ENCODE results near the gene FAM169A.
"Not testable (repeated sequence)": the region's sequence is repeated elsewhere in the genome, so short reads cannot be mapped to it uniquely, and the experiment has no call there.

FAM169A gene

DNA sequence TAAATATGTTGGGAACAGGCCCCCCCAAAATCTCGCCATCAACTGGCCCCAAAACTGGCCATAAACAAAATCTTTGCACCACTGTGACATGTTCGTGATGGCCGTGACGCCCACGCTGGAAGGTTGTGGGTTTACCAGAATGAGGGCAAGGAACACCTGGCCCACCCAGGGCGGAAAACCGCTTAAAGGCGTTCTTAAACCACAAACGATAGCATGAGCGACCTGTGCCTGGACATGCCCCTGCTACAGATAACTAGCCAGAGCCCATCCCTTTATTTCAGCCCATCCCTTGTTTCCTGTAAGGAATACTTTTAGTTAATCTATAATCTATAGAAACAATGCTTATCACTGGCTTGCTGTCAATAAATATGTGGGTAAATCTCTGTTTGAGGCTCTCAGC, 3.2 kb upstream of the FAM169A start:
- not testable (repeated sequence) for FAIRE-seq

DNA sequence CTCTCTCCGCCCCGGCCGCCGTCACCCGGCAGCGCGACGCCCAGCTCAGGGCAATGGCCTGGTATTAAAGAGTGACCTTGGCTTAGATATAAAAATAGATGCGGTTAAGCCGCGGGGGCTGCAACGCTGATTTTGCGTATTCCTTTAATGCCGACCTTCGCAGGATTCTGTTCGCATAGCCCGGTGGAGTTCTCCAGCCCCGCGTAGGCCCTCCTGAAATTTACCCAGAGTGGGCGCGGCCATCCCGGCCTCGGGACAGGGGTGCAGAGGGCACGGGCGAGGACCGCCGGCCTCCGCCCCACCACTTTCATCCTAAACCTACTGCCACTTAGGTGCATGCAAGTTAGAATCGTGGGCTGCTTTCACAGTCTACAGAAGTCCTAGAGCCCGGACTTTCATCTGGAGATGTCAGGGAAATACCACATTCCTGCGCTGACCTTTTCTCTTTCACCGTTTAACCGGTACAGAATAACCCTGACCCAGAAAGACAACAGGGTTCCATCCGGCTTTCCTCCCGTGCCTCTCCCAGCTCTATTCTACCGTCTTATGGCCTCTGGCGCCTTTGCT, 492 bp upstream of the FAM169A start:
- no peak for FAIRE-seq

DNA sequence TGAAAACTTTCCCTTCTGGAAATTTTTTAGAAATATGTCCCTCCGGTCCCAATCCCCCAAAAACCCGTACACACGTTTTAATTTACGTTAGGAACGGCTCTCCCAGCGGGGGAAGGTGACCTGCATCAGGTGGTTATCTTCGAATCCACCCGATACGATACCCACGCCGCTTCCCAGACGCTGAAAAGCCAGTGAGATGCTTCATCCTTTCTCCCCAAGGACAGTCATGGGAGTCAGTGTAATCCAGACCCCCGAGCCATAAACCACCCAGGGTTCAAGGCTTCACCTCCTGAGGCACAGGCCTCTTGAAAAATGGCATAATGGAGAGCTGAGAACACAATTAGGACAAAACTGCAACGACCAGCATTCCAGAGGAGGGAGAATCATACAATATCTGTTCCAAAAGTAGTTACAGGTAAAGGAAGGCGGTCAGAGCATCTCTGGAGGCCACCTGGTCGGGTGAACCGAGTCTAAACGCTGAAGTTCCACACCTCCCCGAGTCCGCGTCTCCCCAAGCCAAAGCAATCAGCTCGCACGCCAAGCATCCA, 857 bp downstream of the FAM169A start:
- FAIRE-seq = no peak

DNA sequence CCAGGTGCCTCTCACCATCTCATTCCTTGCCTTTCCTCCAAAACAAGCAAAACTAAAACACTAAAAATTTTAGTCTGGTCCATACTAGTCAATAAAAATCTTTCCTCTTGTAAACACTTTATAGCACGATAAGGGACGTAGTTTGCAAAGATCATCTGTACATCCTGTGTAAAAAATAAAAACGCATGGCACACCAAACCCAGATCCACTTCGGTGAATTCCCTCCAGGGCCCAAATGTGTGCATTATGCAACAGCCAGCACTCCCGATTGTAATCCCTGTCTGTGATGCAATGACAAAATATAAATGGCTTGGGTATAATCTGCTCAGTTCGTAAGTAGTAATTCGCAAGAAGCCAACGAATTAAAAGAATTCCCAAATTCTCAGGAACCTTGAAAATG, 1.4 kb downstream of the FAM169A start:
- FAIRE-seq = no peak

DNA sequence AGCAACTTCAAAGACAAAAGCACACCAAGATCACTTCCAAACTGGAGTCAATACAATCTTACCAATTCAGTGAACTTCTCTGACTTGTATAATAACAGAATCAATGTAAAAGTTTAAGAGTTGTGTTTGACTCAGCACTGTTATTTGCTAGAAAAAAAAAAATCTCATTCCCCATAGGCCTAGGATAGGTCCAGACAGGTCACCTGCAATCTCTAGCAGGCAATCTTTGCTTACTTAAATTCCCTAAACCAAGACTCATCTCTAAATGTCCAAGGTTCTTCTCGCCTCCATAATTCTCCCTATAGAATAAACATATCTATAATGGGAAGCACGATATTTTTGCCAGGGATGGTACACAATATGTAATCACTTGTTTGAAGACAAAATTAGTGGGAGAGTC, 2.5 kb downstream of the FAM169A start:
- no peak for FAIRE-seq

DNA sequence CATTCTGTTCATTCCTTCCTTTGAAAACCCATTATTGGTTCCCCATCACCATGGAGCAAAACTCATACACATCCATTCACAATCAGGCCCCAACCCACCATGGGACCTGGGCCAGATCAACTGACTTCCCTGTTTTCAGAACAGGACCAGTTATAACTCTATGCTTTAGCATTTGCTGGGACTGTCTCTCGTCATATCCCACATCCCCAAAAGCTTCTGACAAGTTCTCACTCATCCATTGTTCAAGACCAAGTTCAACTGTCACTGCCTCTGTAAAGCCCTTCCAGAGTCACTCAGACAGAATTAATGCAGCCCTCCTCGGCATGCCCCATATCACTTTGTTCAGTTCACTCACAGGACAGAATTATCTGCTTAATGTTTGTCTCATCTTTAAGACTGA, 4.0 kb downstream of the FAM169A start:
- FAIRE-seq = no peak

DNA sequence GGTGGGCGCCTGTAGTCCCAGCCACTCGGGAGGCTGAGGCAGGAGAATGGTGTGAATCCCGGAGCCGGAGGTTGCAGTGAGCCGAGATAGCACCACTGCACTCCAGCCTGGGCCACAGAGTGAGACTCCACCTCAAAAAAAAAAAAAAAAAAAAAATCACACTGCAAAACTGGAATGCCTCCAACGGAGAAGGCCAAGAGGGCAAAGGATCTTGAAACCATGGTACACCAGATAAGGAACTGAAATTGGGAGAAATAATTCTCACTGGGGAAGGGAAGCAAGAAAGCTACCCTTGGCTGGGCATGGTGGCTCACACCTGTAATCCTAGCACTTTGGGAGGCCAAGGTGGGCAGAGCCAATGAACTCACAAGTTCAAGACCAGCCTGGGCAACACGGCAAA, 9.2 kb downstream of the FAM169A start:
- not testable (repeated sequence) for FAIRE-seq

DNA sequence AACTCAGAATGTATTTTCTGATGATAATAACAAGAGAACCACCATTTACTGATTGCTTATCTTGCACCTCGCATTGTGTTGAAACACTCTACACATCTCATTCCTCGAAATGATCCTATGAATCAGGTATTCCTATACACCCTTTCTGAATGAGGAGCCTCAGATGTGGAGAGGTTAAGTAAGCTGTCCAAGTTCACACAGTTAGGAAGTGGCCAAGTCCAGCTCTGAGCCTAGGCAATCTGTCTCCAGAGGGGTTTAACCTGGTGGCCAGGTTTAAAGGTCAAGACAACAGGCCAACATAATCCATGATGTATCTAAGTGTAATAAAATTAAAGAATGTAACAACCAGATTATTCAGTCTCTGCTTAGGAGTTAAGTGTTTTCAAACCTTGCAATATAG, 12.9 kb downstream of the FAM169A start:
- FAIRE-seq = no peak

DNA sequence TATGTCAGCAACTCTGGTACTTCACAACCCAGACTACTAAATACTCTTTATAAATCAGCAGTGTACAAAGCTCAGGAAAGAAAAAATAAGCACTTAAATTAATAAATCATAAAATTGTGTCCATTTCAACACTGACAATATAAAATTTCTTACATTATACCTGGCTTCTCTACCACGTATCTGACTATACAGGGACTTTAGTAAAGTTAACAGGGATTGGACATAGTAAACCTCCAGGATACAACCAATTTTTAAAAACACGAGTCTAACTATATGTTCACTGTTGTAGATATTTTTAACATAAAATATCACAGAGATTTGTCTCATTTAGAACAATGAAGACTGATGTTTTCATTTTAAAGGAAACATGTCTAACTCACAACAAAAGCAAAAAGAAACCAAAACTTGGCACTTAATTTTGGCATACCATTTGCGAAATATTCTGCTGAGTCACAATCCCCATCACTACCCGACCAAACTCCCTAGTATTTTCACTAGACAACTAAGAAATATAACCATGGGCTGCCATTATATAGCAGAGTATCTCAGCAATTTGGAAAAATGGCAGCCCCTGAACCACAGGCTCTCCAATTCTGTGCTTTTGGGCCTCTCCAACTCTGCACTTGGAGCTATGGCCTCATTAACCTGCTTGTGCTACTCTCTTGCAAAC, 14.4 kb downstream of the FAM169A start:
- FAIRE-seq = no peak

DNA sequence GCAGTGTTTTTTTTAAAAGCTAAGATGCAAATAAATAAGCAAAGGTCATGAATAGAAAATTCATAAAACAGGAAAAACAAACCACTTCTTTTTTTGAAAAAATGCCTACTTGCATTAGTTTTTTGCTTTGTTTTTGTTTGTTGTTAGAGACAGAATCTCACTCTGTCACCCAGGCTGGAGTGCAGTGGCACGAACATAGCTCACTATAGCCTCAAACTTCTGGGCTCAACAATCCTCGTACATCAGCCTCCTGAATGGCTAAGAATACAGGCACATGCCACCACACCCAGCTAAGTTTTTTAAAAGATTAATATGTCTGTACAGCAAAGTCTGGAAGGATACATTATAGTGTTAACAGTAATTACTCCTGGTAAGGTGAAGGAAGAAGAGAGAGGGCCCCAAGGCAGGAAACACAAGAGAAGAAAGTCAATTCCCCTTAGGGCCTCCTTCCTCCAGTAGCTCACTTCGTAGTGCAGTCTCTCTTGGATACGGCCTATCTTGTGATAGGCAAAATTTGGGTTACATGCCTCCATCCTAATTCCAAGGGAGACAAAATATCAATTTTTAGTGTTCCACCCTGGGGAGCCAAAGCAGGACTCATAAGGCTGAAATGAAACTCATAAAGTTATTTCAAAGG, 15.3 kb downstream of the FAM169A start:
- FAIRE-seq = no peak

DNA sequence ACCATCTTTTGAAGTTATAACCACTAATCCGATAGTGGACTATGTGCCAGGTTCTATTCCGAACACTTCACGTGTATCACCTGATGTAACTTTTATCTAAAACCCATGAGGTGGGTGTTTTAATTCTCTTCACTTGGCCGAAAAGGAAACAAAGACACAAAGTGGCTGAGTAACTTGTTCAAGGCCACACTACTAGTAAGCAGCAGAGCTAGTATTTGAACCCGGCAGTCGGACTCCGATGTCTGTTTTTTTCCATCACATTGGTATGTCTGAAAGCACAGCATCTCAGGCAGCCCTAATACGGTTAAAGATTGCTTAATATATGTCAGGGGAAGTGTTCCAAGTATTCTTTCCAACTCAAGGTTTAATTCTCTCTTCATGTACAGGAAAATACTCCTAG, 16.2 kb downstream of the FAM169A start:
- no peak for FAIRE-seq

DNA sequence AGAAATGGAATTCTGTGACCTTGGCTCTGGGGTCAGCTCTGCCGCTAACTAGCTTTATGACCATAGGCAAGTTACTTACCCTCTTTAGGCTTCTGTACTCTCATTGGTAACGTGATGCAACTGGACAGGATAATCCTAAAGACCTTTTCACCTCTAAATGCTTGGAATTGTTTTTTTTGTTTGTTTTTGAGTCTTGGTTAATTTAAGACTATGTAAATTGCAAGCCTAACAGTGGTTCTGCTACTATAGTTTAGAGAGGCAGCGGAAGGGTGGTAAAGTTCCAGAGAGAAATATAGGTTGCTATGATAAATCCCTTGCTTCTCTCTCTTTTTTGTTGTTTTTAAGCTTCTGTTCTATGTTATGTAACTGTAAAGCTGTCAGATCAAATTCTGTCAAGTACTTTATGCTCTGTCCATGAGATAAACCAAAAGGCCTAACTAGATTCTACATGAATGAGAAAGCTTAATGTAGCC, 17.6 kb downstream of the FAM169A start:
- FAIRE-seq = no peak

DNA sequence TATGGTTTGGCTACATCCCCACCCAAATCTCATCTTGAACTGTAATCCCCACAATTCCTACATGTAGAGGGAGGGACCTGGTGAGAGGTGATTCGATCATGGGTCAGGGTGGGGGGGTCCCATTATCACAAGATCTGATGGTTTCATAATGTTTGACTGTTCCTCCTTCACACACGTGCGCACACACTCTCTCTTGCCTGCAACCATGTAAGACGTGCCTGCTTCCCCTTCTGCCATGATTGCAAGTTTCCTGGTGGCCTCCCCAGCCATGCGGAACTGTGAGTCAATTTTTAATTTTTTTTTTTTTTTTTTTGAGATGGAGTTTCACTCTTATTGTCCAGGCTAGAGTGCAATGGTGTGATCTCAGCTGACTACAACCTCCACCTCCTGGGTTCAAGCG, 27.0 kb downstream of the FAM169A start:
- FAIRE-seq = no peak

DNA sequence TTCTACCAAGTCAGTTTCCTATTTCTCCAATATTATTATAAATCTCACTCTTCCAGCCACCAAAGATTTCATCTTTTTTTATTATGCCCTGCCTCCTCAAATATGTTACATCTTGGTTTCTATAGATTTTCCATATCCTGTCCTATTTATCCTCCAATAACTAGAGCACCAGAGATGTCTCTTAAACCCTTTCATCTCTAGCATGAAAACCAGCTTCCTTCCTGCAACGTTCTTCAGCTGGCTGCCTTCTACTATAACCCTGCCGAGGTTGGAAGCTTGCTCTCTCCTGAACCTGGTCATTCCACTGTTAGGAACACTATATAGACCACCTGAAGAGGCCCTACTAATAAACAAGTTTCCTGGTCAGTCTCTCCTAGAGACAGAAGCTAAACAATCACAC, 27.9 kb downstream of the FAM169A start:
- no peak for FAIRE-seq

DNA sequence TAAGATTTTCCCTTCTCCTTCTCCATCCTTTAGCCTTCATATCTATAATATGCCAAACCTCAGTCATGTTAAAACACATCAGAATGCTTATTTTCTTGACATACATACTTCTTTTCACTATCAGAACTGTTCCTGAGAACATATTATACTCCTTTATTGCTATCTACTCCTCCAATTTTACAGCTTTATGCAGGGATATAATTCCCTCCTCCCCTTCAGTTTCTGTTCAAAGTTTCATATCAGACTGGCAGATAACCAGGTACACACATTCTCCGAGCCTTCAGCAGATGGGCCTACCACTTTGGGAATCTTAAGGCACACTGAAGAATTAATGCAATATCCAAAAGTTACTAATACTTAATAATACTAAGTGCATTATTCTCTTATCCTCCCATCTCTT, 29.1 kb downstream of the FAM169A start:
- FAIRE-seq = no peak

DNA sequence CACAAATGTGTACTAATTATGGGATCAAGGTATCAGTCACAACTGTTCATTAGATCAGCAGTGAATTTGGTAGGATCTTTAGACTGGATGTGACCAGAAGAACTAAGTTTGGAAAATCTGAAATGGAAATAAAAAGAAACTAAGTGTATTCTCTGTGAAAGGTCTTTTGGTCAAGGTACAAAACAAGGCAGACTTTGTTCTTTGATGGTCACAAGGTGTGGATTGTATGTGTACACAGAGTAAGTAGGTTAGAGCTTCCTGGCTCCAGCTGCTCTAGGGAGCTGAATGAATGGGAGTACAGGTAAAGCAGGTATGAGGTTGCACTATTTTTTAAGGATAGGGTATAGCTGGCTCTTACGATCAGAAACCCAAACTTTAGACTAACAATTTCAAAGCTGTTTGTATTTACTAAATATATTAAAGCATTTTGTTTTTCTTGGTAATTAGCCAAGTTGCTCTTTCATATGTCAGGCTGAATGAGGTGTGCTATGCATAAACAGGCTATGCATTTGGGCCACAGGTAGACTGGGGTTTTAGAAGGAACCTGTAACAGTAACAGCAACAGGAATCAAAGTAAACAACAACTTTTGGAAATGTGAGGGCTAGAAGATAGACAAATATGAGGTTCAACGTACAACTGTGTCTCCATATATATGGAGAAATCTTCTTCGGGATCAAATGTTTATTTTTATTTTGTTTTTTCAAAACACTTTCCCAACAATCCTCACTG, 32.5 kb downstream of the FAM169A start:
- no peak for FAIRE-seq

DNA sequence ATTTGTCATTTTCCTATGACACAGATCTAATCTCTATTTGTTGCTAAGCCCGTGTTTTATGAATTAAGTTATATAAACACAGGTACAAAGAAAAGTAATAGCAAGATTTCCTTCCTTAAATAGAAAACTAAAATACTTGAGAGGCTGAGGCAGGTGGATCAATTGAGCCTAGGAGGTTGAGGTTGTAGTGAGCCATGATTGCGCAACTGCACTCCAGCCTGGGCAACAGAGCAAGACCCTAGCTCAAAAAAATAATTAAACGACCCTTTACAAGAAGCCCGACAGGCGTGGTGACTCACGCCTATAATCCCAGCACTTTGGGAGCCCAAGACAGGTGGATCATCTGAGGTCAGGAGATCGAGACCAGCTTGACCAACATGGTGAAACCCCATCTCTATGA, 36.8 kb downstream of the FAM169A start:
- FAIRE-seq = no peak

DNA sequence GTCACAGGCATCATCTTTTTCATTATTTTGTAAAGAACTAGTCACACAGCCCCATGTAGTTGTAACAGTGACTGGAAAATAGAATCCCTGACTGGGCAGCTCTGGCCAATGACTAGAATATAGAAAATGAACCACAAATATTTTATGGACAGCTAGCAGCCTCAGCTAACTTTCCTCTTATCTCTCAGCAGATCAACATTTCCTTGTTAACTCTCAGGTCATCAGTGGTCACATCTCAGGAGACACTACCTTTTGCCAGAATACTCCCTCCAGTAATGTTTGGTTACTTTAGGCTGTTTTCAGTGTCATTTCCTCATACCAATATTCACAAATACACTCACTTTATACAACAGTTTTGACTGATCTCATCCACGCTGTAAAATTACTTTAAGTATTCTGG, 43.9 kb downstream of the FAM169A start:
- no peak for FAIRE-seq

DNA sequence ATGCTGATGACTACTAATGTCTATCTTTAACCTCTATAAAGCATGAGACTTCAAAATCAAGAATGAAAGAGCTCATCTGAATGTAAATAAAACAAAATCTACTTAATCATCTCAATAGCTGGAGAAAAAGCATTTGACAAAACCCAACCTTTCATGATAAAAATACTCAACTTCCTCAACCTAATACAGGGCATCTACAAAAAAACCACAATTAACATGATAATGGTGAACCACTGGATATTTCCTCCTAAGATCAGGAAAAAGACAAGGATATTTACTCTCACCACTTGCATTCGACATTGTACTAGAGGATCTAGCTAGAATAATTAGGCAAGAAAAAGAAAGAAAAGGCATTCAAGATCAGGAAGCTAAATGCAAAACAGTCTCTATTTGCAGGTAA, 49.3 kb downstream of the FAM169A start:
- FAIRE-seq = no peak

DNA sequence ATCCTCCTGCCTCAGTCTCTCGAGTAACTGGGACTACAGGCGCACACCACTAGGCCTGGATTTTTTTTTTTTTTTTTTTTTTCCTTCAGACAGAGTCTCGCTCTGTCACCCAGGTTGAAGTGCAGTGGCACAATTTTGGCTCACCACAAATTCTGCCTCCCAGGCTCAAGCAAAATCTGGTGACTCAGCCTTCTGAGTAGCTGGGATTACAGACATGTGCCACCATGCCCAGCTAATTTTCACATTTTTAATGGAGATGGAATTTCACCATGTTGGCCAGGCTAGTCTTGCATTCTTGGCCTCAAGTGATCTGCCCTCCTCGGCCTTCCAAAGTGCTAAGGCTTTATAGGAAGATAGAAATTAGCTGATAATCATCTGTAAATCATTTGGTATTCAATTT, 55.3 kb downstream of the FAM169A start:
- FAIRE-seq = no peak

DNA sequence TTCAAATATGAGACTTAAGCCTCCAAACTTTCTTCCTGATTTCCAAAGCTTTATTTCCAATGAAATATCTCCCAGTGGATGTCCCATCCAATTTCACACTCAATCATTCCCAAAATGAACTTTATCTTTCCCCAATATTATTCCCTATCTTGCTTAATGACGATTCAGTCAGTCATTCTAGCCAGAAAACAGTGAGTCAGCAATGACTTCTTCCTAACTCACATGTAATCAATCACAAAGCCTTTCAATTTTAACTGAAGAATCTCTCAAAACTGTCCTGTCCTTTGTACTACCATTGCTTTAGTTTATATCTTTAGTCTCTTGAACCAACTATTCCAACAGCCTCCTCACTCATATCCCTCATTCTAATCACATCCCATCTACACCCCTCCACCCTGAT, 64.2 kb downstream of the FAM169A start:
- no peak for FAIRE-seq

DNA sequence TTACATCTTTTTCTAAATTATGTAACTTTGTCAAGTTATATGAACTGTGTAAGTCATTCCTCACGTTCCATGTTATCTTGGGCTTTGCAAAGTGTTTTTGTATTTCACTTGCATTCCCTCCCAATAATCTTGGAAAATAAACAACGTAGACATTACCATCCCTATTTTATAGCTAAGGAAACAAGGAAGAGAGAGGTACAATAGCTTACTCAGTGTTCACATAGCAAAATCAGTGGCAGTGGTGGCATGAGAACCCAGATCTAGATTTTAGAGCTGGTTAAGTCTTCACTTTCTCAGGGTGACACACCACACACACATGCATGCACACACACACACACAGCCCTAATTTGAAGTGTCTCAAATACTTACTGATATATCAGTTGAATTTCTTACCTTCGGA, 65.0 kb downstream of the FAM169A start:
- no peak for FAIRE-seq
